Astrocyte of the spinal cord (primary cell): ENCODE results near the gene FOS.

Experiments used
- DNase-seq: peaks from one replicate; pipeline ENCODE4 v3.0.0; 2011; ENCODE audit warnings: low read depth, low spot score
- H3K4me3 ChIP-seq: 2 replicates; pipeline ENCODE4 v1.5.1; 2011; ENCODE audit warnings: low read depth, mild to moderate bottlenecking, low read length, moderate library complexity
- in situ Hi-C: cut with HindIII; loops from 2 replicates; pipeline ENCODE4 v1.10.0; 2017; ENCODE audit warnings: low sequenced_read_pairs
- TF ChIP-seq, protein P1 (sequence below): IDR thresholded peaks from 2 replicates; pipeline ENCODE4 v1.5.1; 2012; ENCODE audit warnings: low read depth, mild to moderate bottlenecking, low read length, inconsistent platforms

FOS gene

GRCh38 chr14:75274899-75275569 is 3.6 kb upstream of the FOS start:
- DNase-seq = peak; percentile 66
- no peak overlapping the region for H3K4me3 ChIP-seq
- TF ChIP-seq, protein P1, sequence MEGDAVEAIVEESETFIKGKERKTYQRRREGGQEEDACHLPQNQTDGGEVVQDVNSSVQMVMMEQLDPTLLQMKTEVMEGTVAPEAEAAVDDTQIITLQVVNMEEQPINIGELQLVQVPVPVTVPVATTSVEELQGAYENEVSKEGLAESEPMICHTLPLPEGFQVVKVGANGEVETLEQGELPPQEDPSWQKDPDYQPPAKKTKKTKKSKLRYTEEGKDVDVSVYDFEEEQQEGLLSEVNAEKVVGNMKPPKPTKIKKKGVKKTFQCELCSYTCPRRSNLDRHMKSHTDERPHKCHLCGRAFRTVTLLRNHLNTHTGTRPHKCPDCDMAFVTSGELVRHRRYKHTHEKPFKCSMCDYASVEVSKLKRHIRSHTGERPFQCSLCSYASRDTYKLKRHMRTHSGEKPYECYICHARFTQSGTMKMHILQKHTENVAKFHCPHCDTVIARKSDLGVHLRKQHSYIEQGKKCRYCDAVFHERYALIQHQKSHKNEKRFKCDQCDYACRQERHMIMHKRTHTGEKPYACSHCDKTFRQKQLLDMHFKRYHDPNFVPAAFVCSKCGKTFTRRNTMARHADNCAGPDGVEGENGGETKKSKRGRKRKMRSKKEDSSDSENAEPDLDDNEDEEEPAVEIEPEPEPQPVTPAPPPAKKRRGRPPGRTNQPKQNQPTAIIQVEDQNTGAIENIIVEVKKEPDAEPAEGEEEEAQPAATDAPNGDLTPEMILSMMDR = no peak
- in situ Hi-C loops = no loop called here

DNA sequence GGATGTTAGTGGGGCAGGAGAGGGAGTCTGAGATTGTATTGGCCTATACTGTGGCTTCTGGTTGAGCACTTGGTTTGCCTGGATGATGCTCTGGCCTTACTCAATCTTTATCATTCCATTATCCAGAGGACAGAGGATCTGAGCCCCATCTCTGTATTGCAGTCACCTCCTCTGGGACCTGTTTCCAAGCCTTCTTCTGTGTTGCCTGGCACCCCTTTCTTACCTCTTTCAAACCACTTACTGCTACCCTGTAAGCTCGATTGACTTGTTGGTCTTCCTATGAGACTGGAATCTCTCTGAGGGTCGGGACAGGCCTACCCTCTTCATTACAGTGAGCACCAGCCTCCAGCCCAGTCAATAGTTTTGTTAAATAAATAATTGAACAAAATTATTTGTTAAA is 3.0 kb upstream of the FOS start:
- TF ChIP-seq, protein P1 = no peak
- no peak for DNase-seq
- no peak overlapping the region for H3K4me3 ChIP-seq
- in situ Hi-C loops = no loop called here

DNA sequence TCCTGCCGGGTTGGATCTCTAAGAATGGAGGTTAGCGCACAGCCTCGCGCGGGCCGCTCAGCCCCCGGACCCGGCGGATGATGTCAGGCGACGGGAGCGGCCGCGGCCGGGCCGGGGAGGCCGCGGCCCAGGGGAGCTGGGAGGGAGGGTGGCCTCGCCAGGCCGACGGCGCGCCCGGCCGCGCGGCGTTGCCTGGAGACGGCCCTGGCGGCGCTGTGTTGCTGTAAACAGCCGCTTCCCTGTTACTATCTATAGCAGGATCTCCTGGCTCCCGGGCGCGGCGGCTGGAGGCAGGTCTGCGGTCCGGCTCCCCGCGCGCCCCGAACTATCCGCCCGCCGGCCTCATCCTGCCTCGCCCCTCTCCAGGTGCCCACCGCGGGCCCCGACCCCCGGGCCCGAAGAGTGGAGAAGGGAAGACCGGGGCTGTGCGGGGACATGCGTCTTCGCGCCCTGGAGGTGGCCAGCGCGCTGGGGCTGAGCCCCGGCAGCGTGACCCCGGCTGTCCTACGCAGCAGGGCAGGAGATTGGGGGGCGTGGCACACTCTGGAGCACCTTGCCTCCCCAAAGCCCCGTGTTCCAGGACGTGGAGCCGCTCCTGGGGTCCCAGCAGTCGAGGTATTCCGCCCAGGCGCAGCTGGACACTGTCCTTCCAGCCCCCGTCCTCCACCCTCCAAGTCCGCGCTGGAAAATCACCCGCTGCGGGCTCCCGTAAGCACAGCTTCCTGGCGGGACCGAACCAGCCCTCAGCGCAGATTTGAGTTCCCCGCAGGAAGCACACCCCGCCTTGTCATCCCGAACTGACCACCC is 1.4 kb upstream of the FOS start:
- peak; percentile 95 for DNase-seq
- in situ Hi-C loops = no loop called here
- TF ChIP-seq, protein P1 = no peak
- H3K4me3 ChIP-seq = peak overlapping the region; percentile 56

DNA sequence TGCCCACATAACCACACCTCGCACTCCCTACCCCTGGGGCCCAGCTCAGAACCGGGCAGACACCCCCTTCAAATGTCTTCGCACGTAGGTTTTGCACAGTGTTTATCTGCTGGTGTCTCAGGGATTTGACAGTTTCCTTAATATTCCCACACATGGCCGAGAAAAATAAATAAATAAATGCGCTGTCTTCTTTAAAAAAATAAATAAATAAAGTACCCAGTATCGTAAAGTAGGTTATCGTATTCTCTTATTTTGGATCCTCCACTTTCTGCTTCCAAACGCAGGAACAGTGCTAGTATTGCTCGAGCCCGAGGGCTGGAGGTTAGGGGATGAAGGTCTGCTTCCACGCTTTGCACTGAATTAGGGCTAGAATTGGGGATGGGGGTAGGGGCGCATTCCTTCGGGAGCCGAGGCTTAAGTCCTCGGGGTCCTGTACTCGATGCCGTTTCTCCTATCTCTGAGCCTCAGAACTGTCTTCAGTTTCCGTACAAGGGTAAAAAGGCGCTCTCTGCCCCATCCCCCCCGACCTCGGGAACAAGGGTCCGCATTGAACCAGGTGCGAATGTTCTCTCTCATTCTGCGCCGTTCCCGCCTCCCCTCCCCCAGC is 710 bp upstream of the FOS start:
- peak; percentile 73 for DNase-seq
- in situ Hi-C loops = no loop called here
- H3K4me3 ChIP-seq = peak overlapping the region; percentile 56
- TF ChIP-seq, protein P1 = no peak

- peak; percentile 82 for DNase-seq
- TF ChIP-seq, protein P1 = no peak
- H3K4me3 ChIP-seq = peak overlapping the region; percentile 68
- in situ Hi-C loops = no loop called here
Measured at GRCh38 chr14:75279153-75279762, 630 bp downstream of the FOS start.

GRCh38 chr14:75279763-75280290 is 1.2 kb downstream of the FOS start:
- in situ Hi-C loops = no loop called here
- H3K4me3 ChIP-seq = peak overlapping the region; percentile 68
- DNase-seq = no peak
- TF ChIP-seq, protein P1 = no peak
